Cardiac muscle cell (in vitro differentiated cells and primary cell): Measurements from ENCODE around the gene BRI3BP. TPM values are rescaled to one million over a fixed set of nuclear protein-coding genes. Genes with fewer than 3 reads are reported as not detected.

Source experiments
- DNase-seq, 2 donors: peaks; one replicate each; pipeline versions ENCODE4 v3.0.0 to v3.0.0-alpha.2; 2010 to 2017; ENCODE audit warnings: low read depth in 1 of 2, low spot score in 1 of 2
- H3K27ac ChIP-seq: fragments of 200-600 bp; sonication (generic); 2 replicates; pipeline ENCODE4 v1.5.1; 2016
- H3K27me3 ChIP-seq: fragments of 200-600 bp; sonication (generic); 2 replicates; pipeline ENCODE4 v1.6.0; 2016; ENCODE audit warnings: control low read depth
- H3K36me3 ChIP-seq: fragments of 200-600 bp; sonication (generic); 2 replicates; pipeline ENCODE4 v1.5.1; 2016; ENCODE audit warnings: control low read depth
- H3K4me1 ChIP-seq: fragments of 200-600 bp; sonication (generic); 2 replicates; pipeline ENCODE4 v1.8.1; 2017; ENCODE audit warnings: low read depth, mild to moderate bottlenecking, mixed run types
- H3K4me3 ChIP-seq: fragments of 200-600 bp; sonication (generic); 2 replicates; pipeline ENCODE4 v1.5.1; 2016; ENCODE audit warnings: mild to moderate bottlenecking
- H3K9me3 ChIP-seq: fragments of 200-600 bp; sonication (generic); 2 replicates; pipeline ENCODE4 v1.5.1; 2017; ENCODE audit warnings: low read depth, mild to moderate bottlenecking, control low read depth
- polyA plus RNA-seq: library from polyadenylated mRNA; unstranded; fragments of >200 nt; fragmentation: Nextera tagmentation; extraction: Ambion mirVana; gene quantifications from 2 replicates; pipeline ENCODE4 v1.2.1, GENCODE V29; 2016
- total RNA-seq: library from RNA; depleted of rRNA; stranded (reverse); fragments of >200 nt; gene quantifications from 2 replicates; pipeline ENCODE4 v1.2.3, GENCODE V29; 2016
- TF ChIP-seq, protein P1 (sequence below): IDR thresholded peaks from 2 replicates; pipeline ENCODE4 v1.5.1; 2012; ENCODE audit warnings: low read depth, mild to moderate bottlenecking, low read length

The BRI3BP gene
- total and polyA plus RNA-seq, 2 experiments from 2014 or later, result 3.5 to 4.3 TPM

GRCh38 chr12:124949779-124950728, 43.4 kb upstream of the BRI3BP start:
- Histone ChIP-seq H3K9me3 (no peaks in the 10 kb centered on the region), H3K4me3 (no peak overlapping the region), H3K27me3 (no peaks in the 10 kb centered on the region), H3K27ac (no peak overlapping the region), H3K4me1 (no peaks in the 10 kb centered on the region), H3K36me3 (no peaks in the 10 kb centered on the region)
- TF ChIP-seq, protein P1, sequence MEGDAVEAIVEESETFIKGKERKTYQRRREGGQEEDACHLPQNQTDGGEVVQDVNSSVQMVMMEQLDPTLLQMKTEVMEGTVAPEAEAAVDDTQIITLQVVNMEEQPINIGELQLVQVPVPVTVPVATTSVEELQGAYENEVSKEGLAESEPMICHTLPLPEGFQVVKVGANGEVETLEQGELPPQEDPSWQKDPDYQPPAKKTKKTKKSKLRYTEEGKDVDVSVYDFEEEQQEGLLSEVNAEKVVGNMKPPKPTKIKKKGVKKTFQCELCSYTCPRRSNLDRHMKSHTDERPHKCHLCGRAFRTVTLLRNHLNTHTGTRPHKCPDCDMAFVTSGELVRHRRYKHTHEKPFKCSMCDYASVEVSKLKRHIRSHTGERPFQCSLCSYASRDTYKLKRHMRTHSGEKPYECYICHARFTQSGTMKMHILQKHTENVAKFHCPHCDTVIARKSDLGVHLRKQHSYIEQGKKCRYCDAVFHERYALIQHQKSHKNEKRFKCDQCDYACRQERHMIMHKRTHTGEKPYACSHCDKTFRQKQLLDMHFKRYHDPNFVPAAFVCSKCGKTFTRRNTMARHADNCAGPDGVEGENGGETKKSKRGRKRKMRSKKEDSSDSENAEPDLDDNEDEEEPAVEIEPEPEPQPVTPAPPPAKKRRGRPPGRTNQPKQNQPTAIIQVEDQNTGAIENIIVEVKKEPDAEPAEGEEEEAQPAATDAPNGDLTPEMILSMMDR, result no peak
- no peak for DNase-seq

DNA sequence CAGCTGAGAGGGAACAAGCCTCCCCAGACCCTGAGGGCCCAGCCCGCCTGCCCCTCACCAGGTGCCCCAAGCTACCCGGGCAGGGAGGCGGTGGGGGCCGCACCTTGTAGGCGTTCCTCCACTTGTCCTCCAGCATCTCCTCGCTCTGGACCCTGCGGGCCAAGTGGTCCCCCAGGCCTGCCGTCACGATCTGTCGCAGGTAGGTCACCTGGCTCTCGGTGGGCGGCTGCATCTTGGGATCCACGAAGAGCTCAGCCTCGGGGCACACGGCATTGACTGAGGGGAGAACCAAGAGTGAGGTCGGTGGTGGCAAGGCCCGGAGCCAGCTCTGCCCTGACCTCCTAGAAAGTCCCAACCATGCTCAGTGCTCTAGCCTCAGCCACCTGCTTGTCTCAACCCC, 41.1 kb upstream of the BRI3BP start:
- Histone ChIP-seq H3K27ac (no peak overlapping the region), H3K4me1 (no peaks in the 10 kb centered on the region), H3K4me3 (no peak overlapping the region), H3K36me3 (no peaks in the 10 kb centered on the region), H3K27me3 (no peaks in the 10 kb centered on the region), H3K9me3 (no peaks in the 10 kb centered on the region)
- no peak for DNase-seq
- TF ChIP-seq, protein P1, result no peak

DNA sequence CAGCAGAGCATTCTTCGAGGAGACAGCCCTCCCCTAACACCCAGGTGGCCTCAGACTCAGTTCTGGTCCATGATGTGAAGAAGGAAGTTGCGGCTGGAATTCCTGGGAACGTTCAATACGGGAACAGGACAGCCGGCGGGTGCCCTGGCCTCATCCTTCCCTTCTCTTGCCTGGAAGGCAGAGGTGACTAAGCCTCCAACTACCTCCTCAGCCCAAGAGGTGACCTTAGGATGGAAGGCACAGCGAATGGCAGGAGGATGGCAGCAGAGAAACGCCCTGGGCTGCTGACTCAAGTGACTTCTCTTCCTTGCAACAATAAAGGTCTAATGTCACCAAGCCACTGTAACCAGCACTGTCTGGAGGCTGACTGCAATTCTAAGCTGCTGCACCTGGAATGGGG, 40.6 kb upstream of the BRI3BP start:
- Histone ChIP-seq H3K36me3 (no peaks in the 10 kb centered on the region), H3K27me3 (no peaks in the 10 kb centered on the region), H3K4me1 (no peaks in the 10 kb centered on the region), H3K9me3 (no peaks in the 10 kb centered on the region), H3K4me3 (no peak overlapping the region), H3K27ac (no peak overlapping the region)
- DNase-seq, result no peak
- TF ChIP-seq, protein P1, result no peak

- Histone ChIP-seq H3K27ac (no peak overlapping the region), H3K9me3 (no peaks in the 10 kb centered on the region), H3K4me1 (no peaks in the 10 kb centered on the region), H3K36me3 (no peaks in the 10 kb centered on the region), H3K27me3 (no peaks in the 10 kb centered on the region), H3K4me3 (no peak overlapping the region)
- TF ChIP-seq, protein P1, result no peak
- no peak for DNase-seq
Observed at GRCh38 chr12:124953689-124954405, 39.6 kb upstream of the BRI3BP start.

DNA sequence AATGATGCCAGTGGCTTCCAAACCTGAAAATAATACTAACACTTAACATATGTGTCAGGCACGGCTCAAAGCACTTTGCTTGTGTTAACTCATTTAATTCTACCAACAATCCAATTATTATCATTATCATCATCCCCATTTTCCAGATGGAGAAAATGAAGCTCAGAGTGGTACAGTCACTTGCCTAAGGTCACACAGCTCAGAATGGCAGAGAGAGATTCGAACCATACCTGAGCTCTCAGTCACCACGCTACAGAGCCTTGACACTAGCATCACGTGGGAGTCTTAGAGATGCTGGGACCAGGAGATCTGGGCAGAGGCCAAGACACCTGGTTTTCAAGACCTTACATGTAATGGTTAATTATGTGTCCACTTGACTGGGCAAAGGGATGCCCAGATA, 38.7 kb upstream of the BRI3BP start:
- no peak for DNase-seq
- Histone ChIP-seq H3K9me3 (no peaks in the 10 kb centered on the region), H3K4me1 (no peaks in the 10 kb centered on the region), H3K27me3 (no peaks in the 10 kb centered on the region), H3K36me3 (peaks cover 2% of the 10 kb centered on the region), H3K27ac (no peak overlapping the region), H3K4me3 (no peak overlapping the region)
- TF ChIP-seq, protein P1, result no peak
